ENCODE measurements around the gene USH2A. TPM values are rescaled to one million over a fixed set of nuclear protein-coding genes. Genes with fewer than 3 reads are reported as not detected.
A peak's percentile ranks its signal among the peaks of the same experiment; 100 is the strongest.

USH2A gene
- total RNA-seq, 1 donor from 2014 or later = 0.14 TPM

DNA sequence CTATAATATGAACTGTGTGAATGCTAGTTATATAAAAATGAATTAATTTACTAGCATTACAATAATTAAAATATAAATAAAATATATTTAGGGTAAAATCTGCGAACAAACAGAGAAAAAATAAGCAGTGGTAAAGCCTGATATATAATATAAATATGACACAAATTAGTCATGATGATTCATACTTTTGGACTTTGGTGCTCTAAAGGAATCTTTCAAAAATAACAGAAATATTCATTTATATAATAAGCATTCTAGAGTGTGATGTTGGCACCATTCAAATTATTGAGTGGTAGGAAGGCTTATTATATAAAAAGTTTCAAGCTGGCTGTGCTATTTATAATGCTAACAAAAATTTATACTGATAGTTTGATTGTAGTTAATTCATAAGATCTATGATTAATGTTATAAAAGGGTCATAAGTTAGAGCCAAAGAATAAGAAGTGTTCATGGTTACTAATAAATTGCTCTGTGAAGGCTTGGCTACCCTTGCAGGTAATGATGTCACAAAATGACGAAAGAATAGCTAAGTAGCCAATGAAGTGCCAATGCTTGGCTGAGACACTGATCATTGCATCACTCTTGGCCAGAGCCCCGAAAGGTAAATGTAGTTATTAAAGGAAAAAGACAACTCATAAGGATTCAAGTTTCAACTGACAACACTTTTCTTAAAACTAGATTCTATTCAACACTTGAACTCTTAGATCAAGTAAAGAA is 108.7 kb downstream of the USH2A start:
- no peak overlapping the region for H3K4me3 Mint-ChIP-seq
- H3K4me1 Mint-ChIP-seq = no peaks in the 10 kb centered on the region
- peaks cover 8% of the 10 kb centered on the region for H3K9me3 Mint-ChIP-seq
- H3K27me3 Mint-ChIP-seq (ENCODE audit: low read depth) = no peaks in the 10 kb centered on the region
- no peak for TF ChIP-seq CTCF (conservative IDR thresholded peaks at IDR 0.05)
- DNase-seq (ENCODE audit: low read depth, low spot score) = no peak
- no peak overlapping the region for H3K27ac Mint-ChIP-seq (ENCODE audit: unreplicated experiment)
- no peaks in the 10 kb centered on the region for H3K36me3 Mint-ChIP-seq (ENCODE audit: low read depth)

DNA sequence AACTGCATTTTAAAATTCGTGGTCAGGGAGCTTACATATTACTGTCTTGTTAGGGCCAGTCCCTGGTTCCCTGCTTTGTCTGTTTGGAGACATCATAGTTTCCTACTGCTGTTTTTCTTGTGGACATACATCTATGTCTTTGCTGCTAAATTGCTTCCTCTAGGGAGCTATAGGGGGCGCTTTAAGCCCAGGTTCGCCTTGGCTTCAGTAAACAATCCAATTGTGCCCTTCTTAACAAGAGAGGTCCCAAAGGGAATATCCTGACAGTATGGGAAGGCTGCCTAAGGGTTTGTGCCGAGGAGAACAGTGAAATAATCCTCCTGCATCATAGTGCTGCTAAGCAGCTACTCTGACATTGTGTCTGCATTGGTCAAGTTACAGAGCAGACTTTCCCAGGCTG is 112.5 kb downstream of the USH2A start:
- H3K27ac Mint-ChIP-seq (ENCODE audit: unreplicated experiment) = no peak overlapping the region
- peak; percentile 28 for DNase-seq (ENCODE audit: low read depth, low spot score)
- H3K4me3 Mint-ChIP-seq = no peak overlapping the region
- no peaks in the 10 kb centered on the region for H3K36me3 Mint-ChIP-seq (ENCODE audit: low read depth)
- no peaks in the 10 kb centered on the region for H3K27me3 Mint-ChIP-seq (ENCODE audit: low read depth)
- TF ChIP-seq CTCF (conservative IDR thresholded peaks at IDR 0.05) = peak; percentile 63
- peaks cover 4% of the 10 kb centered on the region for H3K9me3 Mint-ChIP-seq
- H3K4me1 Mint-ChIP-seq = no peaks in the 10 kb centered on the region

GRCh38 chr1:216306830-216307229 is 116.4 kb downstream of the USH2A start:
- Mint-ChIP-seq H3K36me3 (ENCODE audit: low read depth) (no peaks in the 10 kb centered on the region), H3K27ac (ENCODE audit: unreplicated experiment) (no peak overlapping the region), H3K4me3 (no peak overlapping the region), H3K9me3 (peaks cover 4% of the 10 kb centered on the region), H3K4me1 (no peaks in the 10 kb centered on the region), H3K27me3 (ENCODE audit: low read depth) (no peaks in the 10 kb centered on the region)
- TF ChIP-seq CTCF (conservative IDR thresholded peaks at IDR 0.05) = no peak
- no peak for DNase-seq (ENCODE audit: low read depth, low spot score)

GRCh38 chr1:216303690-216304089 is 119.6 kb downstream of the USH2A start:
- H3K9me3 Mint-ChIP-seq = peaks cover 4% of the 10 kb centered on the region
- H3K27me3 Mint-ChIP-seq (ENCODE audit: low read depth) = no peaks in the 10 kb centered on the region
- no peak for TF ChIP-seq CTCF (conservative IDR thresholded peaks at IDR 0.05)
- H3K36me3 Mint-ChIP-seq (ENCODE audit: low read depth) = no peaks in the 10 kb centered on the region
- H3K27ac Mint-ChIP-seq (ENCODE audit: unreplicated experiment) = no peak overlapping the region
- H3K4me3 Mint-ChIP-seq = no peak overlapping the region
- no peak for DNase-seq (ENCODE audit: low read depth, low spot score)
- no peaks in the 10 kb centered on the region for H3K4me1 Mint-ChIP-seq

GRCh38 chr1:216293683-216294082 is 129.6 kb downstream of the USH2A start:
- Mint-ChIP-seq H3K4me1 (no peaks in the 10 kb centered on the region), H3K36me3 (ENCODE audit: low read depth) (no peaks in the 10 kb centered on the region), H3K4me3 (no peak overlapping the region), H3K9me3 (no peaks in the 10 kb centered on the region), H3K27me3 (ENCODE audit: low read depth) (no peaks in the 10 kb centered on the region), H3K27ac (ENCODE audit: unreplicated experiment) (no peak overlapping the region)
- no peak for DNase-seq (ENCODE audit: low read depth, low spot score)
- no peak for TF ChIP-seq CTCF (conservative IDR thresholded peaks at IDR 0.05)

All from neural crest cell (in vitro differentiated cells).